Tibial nerve (tissue), 4 donors: Measurements from ENCODE around the gene CLEC11A.

Experiments used
- EP300 ChIP-seq, 2 donors: sonication (generic); formaldehyde crosslinking; IDR thresholded peaks; one replicate each; pipeline ENCODE4 v1.6.1; 2017; ENCODE audit warnings: antibody characterized with exemption in 2 of 2, mild to moderate bottlenecking in 1 of 2
- POLR2A ChIP-seq, 2 donors: fragments of 450-650 bp; IDR thresholded peaks; one replicate each; pipeline ENCODE4 v1.6.1; 2017; ENCODE audit warnings: antibody characterized with exemption in 2 of 2, mild to moderate bottlenecking in 2 of 2, moderate library complexity in 2 of 2
- TF ChIP-seq, protein P1 (sequence below), 5 experiments: fragments of 200-600 bp in 3 of 5; fragments of 450-650 bp in 2 of 5; sonication (generic) in 3 of 5; IDR thresholded peaks; one replicate each; pipeline ENCODE4 v1.5.1; 2016 to 2019; ENCODE audit warnings: antibody characterized with exemption in 5 of 5, mild to moderate bottlenecking in 3 of 5, moderate library complexity in 2 of 5

DNA sequence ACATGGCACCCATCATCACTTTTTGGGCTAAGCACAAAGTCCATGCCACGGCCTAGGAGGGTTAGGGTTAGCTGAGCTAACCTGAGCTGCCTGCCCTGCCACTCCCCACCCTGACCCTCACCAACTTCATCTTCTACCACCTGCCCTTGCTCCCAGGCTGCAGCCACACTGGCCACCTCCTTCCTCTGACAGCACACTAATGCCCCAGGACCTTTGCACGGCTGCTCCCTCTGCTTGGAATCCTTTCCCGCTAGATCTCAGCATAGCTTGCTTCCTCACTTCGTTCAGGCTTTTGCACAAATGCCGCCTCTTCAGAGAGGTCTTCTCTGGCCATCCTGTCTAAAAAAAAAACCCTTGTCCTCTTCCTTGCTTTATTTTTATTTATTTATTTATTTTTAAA is 16.8 kb upstream of the CLEC11A start:
- TF ChIP-seq, protein P1, sequence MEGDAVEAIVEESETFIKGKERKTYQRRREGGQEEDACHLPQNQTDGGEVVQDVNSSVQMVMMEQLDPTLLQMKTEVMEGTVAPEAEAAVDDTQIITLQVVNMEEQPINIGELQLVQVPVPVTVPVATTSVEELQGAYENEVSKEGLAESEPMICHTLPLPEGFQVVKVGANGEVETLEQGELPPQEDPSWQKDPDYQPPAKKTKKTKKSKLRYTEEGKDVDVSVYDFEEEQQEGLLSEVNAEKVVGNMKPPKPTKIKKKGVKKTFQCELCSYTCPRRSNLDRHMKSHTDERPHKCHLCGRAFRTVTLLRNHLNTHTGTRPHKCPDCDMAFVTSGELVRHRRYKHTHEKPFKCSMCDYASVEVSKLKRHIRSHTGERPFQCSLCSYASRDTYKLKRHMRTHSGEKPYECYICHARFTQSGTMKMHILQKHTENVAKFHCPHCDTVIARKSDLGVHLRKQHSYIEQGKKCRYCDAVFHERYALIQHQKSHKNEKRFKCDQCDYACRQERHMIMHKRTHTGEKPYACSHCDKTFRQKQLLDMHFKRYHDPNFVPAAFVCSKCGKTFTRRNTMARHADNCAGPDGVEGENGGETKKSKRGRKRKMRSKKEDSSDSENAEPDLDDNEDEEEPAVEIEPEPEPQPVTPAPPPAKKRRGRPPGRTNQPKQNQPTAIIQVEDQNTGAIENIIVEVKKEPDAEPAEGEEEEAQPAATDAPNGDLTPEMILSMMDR (IDR thresholded peaks at IDR 0.05), result no peak
- no peak for TF ChIP-seq EP300 (IDR thresholded peaks at IDR 0.05)
- TF ChIP-seq POLR2A (IDR thresholded peaks at IDR 0.05), result no peak
